HepG2 (cell line): Measurements from ENCODE around the gene FRMD3. TPM values are rescaled to one million over a fixed set of nuclear protein-coding genes. Genes with fewer than 3 reads are reported as not detected.

Source experiments
- ATF7 ChIP-seq, 2 experiments: fragments of 450-650 bp in 1 of 2; sonication (generic) in 1 of 2; formaldehyde crosslinking in 1 of 2; IDR thresholded peaks; 2 replicates each; pipeline versions ENCODE4 v1.4.0 to v1.6.1; 2016 to 2020; ENCODE audit warnings: antibody characterized with exemption in 1 of 2, mild to moderate bottlenecking in 1 of 2, missing genetic modification reagents in 1 of 2
- ETS1 ChIP-seq: sonication (generic); formaldehyde crosslinking; IDR thresholded peaks from 2 replicates; pipeline ENCODE4 v1.4.0; 2020; ENCODE audit warnings: missing genetic modification reagents
- GMEB2 ChIP-seq: IDR thresholded peaks from 2 replicates; pipeline ENCODE4 v1.6.1; 2016; ENCODE audit warnings: missing biosample characterization, missing genetic modification reagents, low read depth
- HOXD1 ChIP-seq: sonication (generic); formaldehyde crosslinking; IDR thresholded peaks from 2 replicates; pipeline ENCODE4 v1.5.0; 2020; ENCODE audit warnings: missing genetic modification reagents
- ISX ChIP-seq: sonication (generic); formaldehyde crosslinking; conservative IDR thresholded peaks from 2 replicates; pipeline ENCODE4 v1.5.0; 2020; ENCODE audit warnings: missing genetic modification reagents
- KAT8 ChIP-seq: IDR thresholded peaks from 2 replicates; pipeline ENCODE4 v1.6.1; 2016; ENCODE audit warnings: missing genetic modification reagents, missing compliant biosample characterization
- KDM6A ChIP-seq: IDR thresholded peaks from 2 replicates; pipeline ENCODE4 v1.6.1; 2016; ENCODE audit warnings: low read depth
- KLF12 ChIP-seq: sonication (generic); formaldehyde crosslinking; IDR thresholded peaks from 2 replicates; pipeline ENCODE4 v1.4.0; 2020; ENCODE audit warnings: missing genetic modification reagents, borderline replicate concordance
- MATR3 ChIP-seq: sonication (generic); formaldehyde crosslinking; IDR thresholded peaks from 2 replicates; pipeline ENCODE4 v1.4.0; 2020; ENCODE audit warnings: missing genetic modification reagents
- NR2F6 ChIP-seq, 2 experiments: IDR thresholded peaks; 2 replicates each; pipeline ENCODE4 v1.6.1; 2016; ENCODE audit warnings: antibody characterized with exemption in 1 of 2, mild to moderate bottlenecking in 1 of 2
- ONECUT2 ChIP-seq: sonication (generic); formaldehyde crosslinking; IDR thresholded peaks from 2 replicates; pipeline ENCODE4 v1.4.0; 2020; ENCODE audit warnings: missing genetic modification reagents
- PTBP1 ChIP-seq: fragments of 200-400 bp; formaldehyde crosslinking; IDR thresholded peaks from 2 replicates; pipeline ENCODE4 v1.6.1; 2018; ENCODE audit warnings: low read length, low read depth; ENCODE audit not compliant: poor library complexity, severe bottlenecking
- SOX5 ChIP-seq: IDR thresholded peaks from 2 replicates; pipeline ENCODE4 v1.6.1; 2016; ENCODE audit warnings: borderline replicate concordance
- SRSF4 ChIP-seq: fragments of 200-400 bp; formaldehyde crosslinking; IDR thresholded peaks from one replicate; pipeline ENCODE4 v1.6.1; 2018; ENCODE audit warnings: mild to moderate bottlenecking, low read depth, low read length, moderate library complexity; ENCODE audit not compliant: poor library complexity, severe bottlenecking
- ZFX ChIP-seq: sonication (generic); formaldehyde crosslinking; IDR thresholded peaks from 2 replicates; pipeline ENCODE4 v1.4.0; 2020; ENCODE audit warnings: mild to moderate bottlenecking, low read depth, missing genetic modification reagents, moderate library complexity
- ZMYM3 ChIP-seq: sonication (generic); formaldehyde crosslinking; IDR thresholded peaks from 2 replicates; pipeline ENCODE4 v1.5.1; 2020; ENCODE audit warnings: mild to moderate bottlenecking, missing genetic modification reagents
- ZMYM4 ChIP-seq: sonication (generic); formaldehyde crosslinking; IDR thresholded peaks from 2 replicates; pipeline ENCODE4 v1.8.1; 2023; ENCODE audit warnings: mild to moderate bottlenecking, missing genetic modification reagents
- ZNF232 ChIP-seq: sonication (generic); formaldehyde crosslinking; IDR thresholded peaks from 2 replicates; pipeline ENCODE4 v1.4.0; 2020; ENCODE audit warnings: missing genetic modification reagents, borderline replicate concordance
- ZNF3 ChIP-seq: IDR thresholded peaks from 2 replicates; pipeline ENCODE4 v1.7.0; 2017; ENCODE audit warnings: inconsistent platforms
- ZNF30 ChIP-seq: sonication (generic); formaldehyde crosslinking; IDR thresholded peaks from 2 replicates; pipeline ENCODE4 v1.5.0; 2020; ENCODE audit warnings: mild to moderate bottlenecking, missing genetic modification reagents
- ZNF329 ChIP-seq: sonication (generic); formaldehyde crosslinking; IDR thresholded peaks from 2 replicates; pipeline ENCODE4 v1.9.0; 2021; ENCODE audit warnings: low read depth, mild to moderate bottlenecking, missing genetic modification reagents
- ZNF543 ChIP-seq: sonication (generic); formaldehyde crosslinking; IDR thresholded peaks from 2 replicates; pipeline ENCODE4 v1.4.0; 2020; ENCODE audit warnings: mild to moderate bottlenecking, missing genetic modification reagents
- ZNF629 ChIP-seq: sonication (generic); formaldehyde crosslinking; conservative IDR thresholded peaks from 2 replicates; pipeline ENCODE4 v1.5.0; 2020; ENCODE audit warnings: missing genetic modification reagents
- ZNF788 ChIP-seq: sonication (generic); formaldehyde crosslinking; IDR thresholded peaks from 2 replicates; pipeline ENCODE4 v1.5.0; 2020; ENCODE audit warnings: mild to moderate bottlenecking, missing genetic modification reagents, borderline replicate concordance
- ZSCAN29 ChIP-seq: sonication (generic); formaldehyde crosslinking; conservative IDR thresholded peaks from 2 replicates; pipeline ENCODE4 v1.4.0; 2020; ENCODE audit warnings: mild to moderate bottlenecking, missing genetic modification reagents
- polyA plus RNA-seq, 8 experiments: library from polyadenylated mRNA; depleted of rRNA in 3 of 8; stranded (reverse) in 7 of 8; unstranded in 1 of 8; fragments of >200 nt; fragmentation: Illumina TruSeq in 4 of 8; extraction: Trizol in 4 of 8; gene quantifications; 2 replicates each; pipeline versions ENCODE4 v1.2.1 to v1.2.3, GENCODE V29; 2011 to 2016; ENCODE audit warnings: low read depth in 4 of 8, missing spikeins in 1 of 8, mixed read lengths in 1 of 8; ENCODE audit not compliant: insufficient read depth in 1 of 8
- total RNA-seq, 5 experiments: library from RNA; depleted of rRNA; stranded (reverse); fragments of >200 nt; fragmentation: Illumina TruSeq; extraction: Trizol; gene quantifications; 2 replicates each; pipeline ENCODE4 v1.2.3, GENCODE V29; 2016; ENCODE audit warnings: low read depth in 1 of 5

Gene FRMD3
- total and polyA plus RNA-seq, 2 of the 13 experiments (the other 11 are each of a cell fraction or from before 2014, with no cell fraction given) = 3.2 to 7.7 TPM

GRCh38 chr9:83387401-83388185 lies 150.6 kb downstream of the FRMD3 start (continued):
- TF ChIP-seq KDM6A (CRISPR knock-in tag) (peak; percentile 74), HOXD1 (CRISPR knock-in tag) (no peak), ZMYM4 (peak; percentile 74), ZSCAN29 (CRISPR knock-in tag) (peak; percentile 78; the same call in 1 of the 2 replicates), ONECUT2 (CRISPR knock-in tag) (0 out of 2 replicates have a peak, but pooled peaks have one; percentile 32), MATR3 (CRISPR knock-in tag) (no peak), GMEB2 (CRISPR knock-in tag) (no peak), PTBP1 (no peak), ZFX (CRISPR knock-in tag) (no peak), ZNF30 (CRISPR knock-in tag) (no peak), ATF7 (IDR thresholded peaks at IDR 0.05) (peak; percentile 51; the same call in 1 of the 2 replicates), ATF7 (CRISPR knock-in tag; IDR thresholded peaks at IDR 0.05) (no peak; the same call in 1 of the 2 replicates), ZNF543 (CRISPR knock-in tag) (no peak), ZNF3 (CRISPR knock-in tag) (peak; percentile 60; the same call in 1 of the 2 replicates), NR2F6 (IDR thresholded peaks at IDR 0.05) (peak; percentile 47; the same call in 1 of the 2 replicates), NR2F6 (CRISPR knock-in tag; IDR thresholded peaks at IDR 0.05) (no peak), ZNF629 (CRISPR knock-in tag) (peak; percentile 15; the same call in 1 of the 2 replicates), ZNF232 (CRISPR knock-in tag) (no peak), ZNF788 (CRISPR knock-in tag) (no peak), SOX5 (CRISPR knock-in tag) (peak; percentile 31; the same call in 1 of the 2 replicates), ZNF329 (no peak), ETS1 (CRISPR knock-in tag) (no peak), KAT8 (no peak), ZMYM3 (peak; percentile 98), ISX (CRISPR knock-in tag) (no peak), KLF12 (CRISPR knock-in tag) (no peak), SRSF4 (no peak)
